B cell (primary cell): Measurements from ENCODE around the gene EHD4. TPM values are rescaled to one million over a fixed set of nuclear protein-coding genes. Genes with fewer than 3 reads are reported as not detected.

Experiments used
- ATAC-seq: fragments of 200-7000 bp; cut with Tn5 transposase; one replicate; pipeline ENCODE4 v1.10.0; 2021; ENCODE audit warnings: low read depth, mild to moderate bottlenecking, moderate number of reproducible peaks, moderate library complexity
- CTCF ChIA-PET: fragments of 350-600 bp; sonication (Branson Sonifier 250); formaldehyde crosslinking; loops from one replicate; lab custom pipeline; 2021; ENCODE audit warnings: antibody characterized with exemption, inconsistent platforms; lab: Charles Lee
- POLR2A ChIA-PET: fragments of 350-600 bp; sonication (Branson Sonifier 250); formaldehyde crosslinking; loops from one replicate; lab custom pipeline; 2021; ENCODE audit warnings: antibody characterized with exemption; lab: Charles Lee
- DNase-seq: peaks from one replicate; pipeline ENCODE4 v3.0.0; 2013
- H2AFZ ChIP-seq: 2 replicates; pipeline ENCODE4 v1.6.1; 2012; ENCODE audit warnings: mild to moderate bottlenecking, low read depth, low read length; ENCODE audit not compliant: insufficient read depth, poor library complexity, severe bottlenecking
- H3K27ac ChIP-seq, 2 donors: 1 replicate in 1 of 2; 2 replicates in 1 of 2; pipeline ENCODE4 v1.5.1; 2012 to 2013; ENCODE audit warnings: low read length in 2 of 2, mild to moderate bottlenecking in 2 of 2, moderate library complexity in 1 of 2
- H3K27me3 ChIP-seq, 4 experiments: fragments of 200-600 bp in 1 of 4; sonication (generic) in 1 of 4; replicated peaks in 1 of 4; 1 replicate in 2 of 4; 2 replicates in 2 of 4; pipeline versions ENCODE4 v1.6.1 to v1.7.0; 2013 to 2016; ENCODE audit warnings: low read length in 3 of 4, mild to moderate bottlenecking in 2 of 4, mixed read lengths in 1 of 4, moderate library complexity in 1 of 4; ENCODE audit not compliant: insufficient read depth in 4 of 4, control insufficient read depth in 3 of 4; ENCODE audit errors: control extremely low read depth in 1 of 4
- H3K36me3 ChIP-seq, 2 experiments: replicated peaks in 1 of 2; 1 replicate in 1 of 2; 2 replicates in 1 of 2; pipeline versions ENCODE4 v1.6.1 to v1.7.1; 2013; ENCODE audit warnings: low read length in 1 of 2; ENCODE audit not compliant: insufficient read depth in 2 of 2, control insufficient read depth in 1 of 2; ENCODE audit errors: control extremely low read depth in 1 of 2, extremely low read depth in 1 of 2
- H3K4me1 ChIP-seq, 2 donors: fragments of 200-600 bp in 1 of 2; sonication (generic) in 1 of 2; 1 replicate in 1 of 2; 2 replicates in 1 of 2; pipeline versions ENCODE4 v1.5.1 to v1.6.1; 2013 to 2017; ENCODE audit warnings: low read length in 2 of 2; ENCODE audit not compliant: control insufficient read depth in 2 of 2, insufficient read depth in 2 of 2
- H3K4me2 ChIP-seq: replicated peaks from 2 replicates; pipeline ENCODE3; 2012; ENCODE audit warnings: mild to moderate bottlenecking, low read depth, low read length; ENCODE audit not compliant: poor library complexity, severe bottlenecking
- H3K4me3 ChIP-seq, 5 experiments: fragments of 200-600 bp in 1 of 5; sonication (generic) in 1 of 5; 1 replicate in 3 of 5; 2 replicates in 2 of 5; pipeline versions ENCODE4 v1.5.1 to v1.7.0; 2011 to 2016; ENCODE audit warnings: low read length in 4 of 5, mild to moderate bottlenecking in 4 of 5, low read depth in 2 of 5, control low read depth in 1 of 5, moderate library complexity in 1 of 5; ENCODE audit not compliant: insufficient read depth in 1 of 5; ENCODE audit errors: control extremely low read depth in 1 of 5, extremely low read depth in 1 of 5
- H3K79me2 ChIP-seq: fragments of 200-600 bp; sonication (generic); one replicate; pipeline ENCODE4 v1.6.0; 2016; ENCODE audit warnings: low read length; ENCODE audit not compliant: control insufficient read depth, insufficient read depth
- H3K9ac ChIP-seq: fragments of 200-600 bp; sonication (generic); 2 replicates; pipeline ENCODE4 v1.6.1; 2017; ENCODE audit warnings: mild to moderate bottlenecking, low read length, moderate library complexity
- H3K9me3 ChIP-seq, 3 donors: one replicate each; pipeline versions ENCODE4 v1.6.1 to v1.7.1; 2013; ENCODE audit warnings: low read length in 2 of 3; ENCODE audit not compliant: control insufficient read depth in 2 of 3, insufficient read depth in 1 of 3; ENCODE audit errors: control extremely low read depth in 1 of 3
- H4K20me1 ChIP-seq: 2 replicates; pipeline ENCODE4 v1.6.0; 2012; ENCODE audit warnings: mild to moderate bottlenecking, low read length; ENCODE audit not compliant: insufficient read depth, control insufficient read depth, poor library complexity, severe bottlenecking
- H3K27ac Mint-ChIP-seq: one replicate; pipeline ENCODE4 v1.8.0; 2021; ENCODE audit warnings: mixed read lengths
- H3K27me3 Mint-ChIP-seq: one replicate; pipeline ENCODE4 v1.8.0; 2021; ENCODE audit warnings: mixed read lengths
- H3K4me1 Mint-ChIP-seq: one replicate; pipeline ENCODE4 v1.8.0; 2021; ENCODE audit warnings: mixed read lengths
- H3K4me3 Mint-ChIP-seq: one replicate; pipeline ENCODE4 v1.8.0; 2021; ENCODE audit warnings: mixed read lengths
- H3K9me3 Mint-ChIP-seq: one replicate; pipeline ENCODE4 v1.8.0; 2022; ENCODE audit warnings: mixed read lengths; ENCODE audit not compliant: insufficient read depth
- EZH2 ChIP-seq: IDR thresholded peaks from 2 replicates; pipeline ENCODE4 v1.6.1; 2012; ENCODE audit warnings: borderline replicate concordance, low read depth, mild to moderate bottlenecking, moderate library complexity, low read length; ENCODE audit not compliant: insufficient read depth, poor library complexity, severe bottlenecking
- WGBS: methylation state at CpG from one replicate; pipeline ENCODE4 v1.1.5; 2013; ENCODE audit warnings: missing lambda C conversion rate; ENCODE audit not compliant: insufficient coverage; 5-methylcytosine and 5-hydroxymethylcytosine counted together
- intact Hi-C: fragments of 100-400 bp; cut with micrococcal nuclease; formaldehyde crosslinking; loops from one replicate; pipeline ENCODE4 v1.10.0; 2022
- polyA plus RNA-seq: library from polyadenylated mRNA; depleted of rRNA; stranded (reverse); fragments of >200 nt; gene quantifications from 2 replicates; pipeline ENCODE4 v1.2.3, GENCODE V29; 2012
- total RNA-seq, 2 donors: library from RNA; stranded (reverse); fragments of 120-200 nt in 1 of 2; gene quantifications; 1 replicate in 1 of 2; 2 replicates in 1 of 2; pipeline versions ENCODE4 v1.2.3 to v1.2.4, GENCODE V29; 2013 to 2022
- TF ChIP-seq, protein P1 (sequence below): fragments of 200-600 bp; IDR thresholded peaks from one replicate; pipeline ENCODE4 v1.8.0; 2022; ENCODE audit warnings: antibody characterized with exemption, mild to moderate bottlenecking

EHD4 gene
- total and polyA plus RNA-seq, 2 donors (not counting 1 experiment from before 2014, with no cell fraction given) = 3.1 to 12.7 TPM

DNA sequence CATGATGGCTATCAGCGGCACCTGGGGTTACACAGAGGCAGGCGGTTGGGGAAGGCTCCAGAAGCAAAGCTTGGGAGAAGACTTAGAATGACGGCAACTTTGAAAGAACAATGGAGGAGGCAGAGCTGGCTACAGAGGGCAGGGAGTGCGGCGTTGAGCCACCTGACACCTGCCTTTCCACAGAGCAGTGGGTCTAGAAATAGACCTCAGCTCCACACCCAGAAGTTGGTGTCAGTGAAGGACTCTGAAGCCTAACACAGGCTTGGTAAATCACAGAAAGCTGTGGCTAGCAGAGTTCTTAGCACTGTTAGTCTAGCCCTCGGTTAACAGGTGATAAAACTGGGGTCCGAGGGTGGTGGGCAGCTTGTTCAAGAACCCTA, 23.1 kb upstream of the EHD4 start:
- Histone ChIP-seq H2AFZ (no peak overlapping the region), H4K20me1 (no peaks in the 10 kb centered on the region), H3K79me2 (no peaks in the 10 kb centered on the region), H3K4me1 (peaks cover 3 to 6% of the 10 kb centered on the region in 2 donors), H3K4me2 (no peak overlapping the region), H3K4me3 (no peak overlapping the region), H3K27ac (no peak overlapping the region), H3K9me3 (no peaks in the 10 kb centered on the region), H3K27me3 (peaks cover 0 to 2% (median 0%) of the 10 kb centered on the region in 4 experiments), H3K9ac (no peak overlapping the region), H3K36me3 (no peaks in the 10 kb centered on the region)
- no peak for DNase-seq
- ChIA-PET POLR2A (no interaction called here), CTCF (interaction anchor here (0.7 to 7.4 kb wide), 3 partner anchors 11 to 88 kb away, joined by 3 to 88 read pairs (median 5); no protein-coding TSS in a partner anchor)
- Mint-ChIP-seq H3K27ac (no peak overlapping the region), H3K27me3 (peaks cover 8% of the 10 kb centered on the region), H3K9me3 (no peaks in the 10 kb centered on the region), H3K4me3 (no peak overlapping the region), H3K4me1 (peaks cover 8% of the 10 kb centered on the region)
- WGBS = 99% methylated on average over 7 of the region's 7 CpGs
- intact Hi-C loops = no loop called here
- no peak for ATAC-seq
- TF ChIP-seq, protein P1, sequence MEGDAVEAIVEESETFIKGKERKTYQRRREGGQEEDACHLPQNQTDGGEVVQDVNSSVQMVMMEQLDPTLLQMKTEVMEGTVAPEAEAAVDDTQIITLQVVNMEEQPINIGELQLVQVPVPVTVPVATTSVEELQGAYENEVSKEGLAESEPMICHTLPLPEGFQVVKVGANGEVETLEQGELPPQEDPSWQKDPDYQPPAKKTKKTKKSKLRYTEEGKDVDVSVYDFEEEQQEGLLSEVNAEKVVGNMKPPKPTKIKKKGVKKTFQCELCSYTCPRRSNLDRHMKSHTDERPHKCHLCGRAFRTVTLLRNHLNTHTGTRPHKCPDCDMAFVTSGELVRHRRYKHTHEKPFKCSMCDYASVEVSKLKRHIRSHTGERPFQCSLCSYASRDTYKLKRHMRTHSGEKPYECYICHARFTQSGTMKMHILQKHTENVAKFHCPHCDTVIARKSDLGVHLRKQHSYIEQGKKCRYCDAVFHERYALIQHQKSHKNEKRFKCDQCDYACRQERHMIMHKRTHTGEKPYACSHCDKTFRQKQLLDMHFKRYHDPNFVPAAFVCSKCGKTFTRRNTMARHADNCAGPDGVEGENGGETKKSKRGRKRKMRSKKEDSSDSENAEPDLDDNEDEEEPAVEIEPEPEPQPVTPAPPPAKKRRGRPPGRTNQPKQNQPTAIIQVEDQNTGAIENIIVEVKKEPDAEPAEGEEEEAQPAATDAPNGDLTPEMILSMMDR = no peak

DNA sequence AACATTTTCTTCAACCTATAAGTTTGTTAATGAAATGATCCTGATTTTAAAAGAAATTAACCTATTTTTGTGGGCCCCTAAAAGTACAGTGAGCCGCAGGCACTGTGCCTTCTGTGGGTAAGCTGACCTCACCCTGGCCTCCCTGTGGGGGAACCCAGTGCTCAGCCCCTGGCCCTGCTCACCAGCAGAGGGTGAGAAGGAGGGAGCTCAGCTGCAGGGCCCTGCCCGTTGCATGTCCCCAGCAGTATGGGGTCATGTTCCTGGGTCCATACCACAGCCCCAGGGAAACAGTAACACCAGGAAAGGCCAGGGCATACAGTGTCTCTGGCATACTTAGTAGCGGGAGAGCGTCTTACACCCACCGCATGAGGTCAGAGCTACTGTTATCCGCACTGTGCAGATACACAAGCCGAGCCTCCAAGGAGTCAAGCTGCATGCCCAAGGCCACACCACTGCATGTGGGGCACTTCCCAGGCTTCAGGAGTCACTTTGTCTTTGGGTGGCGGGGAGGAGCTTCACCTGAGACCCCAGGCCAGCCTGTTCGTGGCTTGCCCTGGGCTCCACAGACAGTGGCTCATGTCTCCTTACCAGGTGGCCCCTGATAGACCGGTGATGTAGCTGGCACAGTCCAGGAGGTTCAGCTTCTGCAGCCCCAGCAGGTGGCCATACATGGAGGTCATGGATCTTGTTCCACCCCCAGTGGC, 22.6 kb upstream of the EHD4 start:
- intact Hi-C loops = no loop called here
- TF ChIP-seq, protein P1 = no peak
- TF ChIP-seq EZH2 = no peak
- Histone ChIP-seq H3K27me3 (peaks cover 0 to 5% (median 2%) of the 10 kb centered on the region in 4 experiments), H4K20me1 (no peaks in the 10 kb centered on the region), H3K4me2 (no peak overlapping the region), H3K79me2 (no peaks in the 10 kb centered on the region), H2AFZ (no peak overlapping the region), H3K4me1 (peaks cover 3 to 6% of the 10 kb centered on the region in 2 donors), H3K4me3 (no peak overlapping the region), H3K36me3 (no peaks in the 10 kb centered on the region), H3K9ac (no peak overlapping the region), H3K9me3 (no peaks in the 10 kb centered on the region), H3K27ac (no peak overlapping the region)
- ATAC-seq = no peak
- ChIA-PET POLR2A (no interaction called here), CTCF (interaction anchor here (0.7 to 7.4 kb wide), 3 partner anchors 11 to 89 kb away, joined by 3 to 88 read pairs (median 5); no protein-coding TSS in a partner anchor)
- no peak for DNase-seq
- peaks cover 8% of the 10 kb centered on the region for H3K27me3 Mint-ChIP-seq
- no peak overlapping the region for H3K27ac Mint-ChIP-seq
- peaks cover 8% of the 10 kb centered on the region for H3K4me1 Mint-ChIP-seq
- no peaks in the 10 kb centered on the region for H3K9me3 Mint-ChIP-seq
- 83% methylated on average over 10 of the region's 10 CpGs for WGBS
- H3K4me3 Mint-ChIP-seq = no peak overlapping the region
